ENCODE measurements around the gene SPN.
"Not testable (repeated sequence)": the region's sequence is repeated elsewhere in the genome, so short reads cannot be mapped to it uniquely, and the experiment has no call there.

SPN gene

DNA sequence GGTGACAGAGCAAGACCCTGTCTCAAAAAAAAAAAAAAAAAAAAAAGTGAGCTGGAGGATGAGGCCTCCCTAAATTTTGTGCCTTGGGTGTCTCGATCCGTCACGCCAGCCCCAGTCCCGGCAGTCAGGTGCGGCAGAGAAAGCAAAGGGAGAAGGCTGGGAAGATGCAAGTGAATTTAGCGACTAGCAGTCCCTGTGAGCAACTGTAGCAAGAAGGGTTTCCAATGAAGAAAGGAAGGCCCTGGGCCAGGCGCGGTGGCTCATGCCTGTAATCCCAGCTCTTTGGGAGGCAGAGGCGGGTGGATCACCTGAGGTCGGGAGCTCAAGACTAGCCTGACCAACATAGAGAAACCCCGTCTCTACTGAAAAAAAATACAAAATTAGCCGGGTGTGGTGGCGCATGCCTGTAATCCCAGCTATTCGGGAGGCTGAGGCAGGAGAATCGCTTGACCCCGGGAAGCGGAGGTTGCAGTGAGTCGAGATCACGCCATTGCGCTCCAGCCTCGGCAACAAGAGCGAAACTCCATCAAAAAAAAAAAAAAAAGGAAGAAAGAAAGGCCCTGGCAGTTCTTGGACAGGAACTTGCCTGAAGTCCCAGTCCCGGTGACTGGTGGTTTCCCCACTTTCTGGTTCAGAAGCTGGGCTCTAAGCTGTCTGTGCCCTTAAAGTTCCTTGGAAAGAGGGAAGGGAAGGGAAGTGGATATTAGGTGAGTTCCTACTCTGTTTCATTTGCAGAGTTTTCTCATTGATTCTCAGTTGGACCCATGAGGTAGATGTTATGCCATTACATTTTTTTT is 14.1 kb downstream of the SPN start:
- no peak for DNase-seq (ENCODE audit: low read depth)

DNA sequence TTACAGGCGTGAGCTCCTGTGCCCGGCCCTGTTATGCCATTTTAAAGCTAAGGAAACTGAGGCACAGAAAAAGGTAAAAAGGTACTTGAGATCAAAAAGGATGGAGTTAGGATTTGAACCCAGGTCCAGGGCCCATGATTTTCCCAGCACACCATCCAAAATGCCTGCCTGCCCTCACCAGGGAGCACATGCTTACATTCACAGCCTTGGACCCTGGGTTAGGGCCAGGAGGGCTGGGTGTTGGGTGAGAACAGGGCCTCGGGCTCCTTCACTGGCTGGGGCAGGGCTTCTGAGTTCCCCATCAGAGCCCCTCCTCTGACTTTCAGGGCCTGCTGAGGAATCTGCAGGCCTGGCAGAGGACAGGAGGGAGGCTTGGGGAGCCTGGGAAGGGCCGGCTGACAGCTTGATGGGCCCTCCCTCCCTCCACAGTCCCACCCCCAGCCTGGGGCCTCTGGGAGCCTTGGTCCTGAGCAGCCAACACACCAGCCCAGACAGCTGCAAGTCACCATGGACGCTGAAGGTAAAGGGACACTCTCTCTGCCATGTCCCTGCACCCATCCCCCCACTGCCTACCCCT is 15.7 kb downstream of the SPN start, which contains the start of gene QPRT:
TSS of gene QPRT (plus strand) at position 490 of the 577 bp plus-strand sequence. CDS start at position 508, 18 bp downstream.
- no peak for DNase-seq (ENCODE audit: low read depth)

- DNase-seq (ENCODE audit: low read depth): no peak
These were observed 17.1 kb downstream of the SPN start for GRCh38 chr16:29680180-29680598.

- no peak for DNase-seq (ENCODE audit: low read depth)
These were observed 20.6 kb downstream of the SPN start for GRCh38 chr16:29683543-29684090.

- DNase-seq (ENCODE audit: low read depth): no peak
These were observed 21.6 kb downstream of the SPN start for GRCh38 chr16:29684679-29685078.

- DNase-seq (ENCODE audit: low read depth): no peak
These were observed 23.8 kb downstream of the SPN start for GRCh38 chr16:29686740-29687332.

DNA sequence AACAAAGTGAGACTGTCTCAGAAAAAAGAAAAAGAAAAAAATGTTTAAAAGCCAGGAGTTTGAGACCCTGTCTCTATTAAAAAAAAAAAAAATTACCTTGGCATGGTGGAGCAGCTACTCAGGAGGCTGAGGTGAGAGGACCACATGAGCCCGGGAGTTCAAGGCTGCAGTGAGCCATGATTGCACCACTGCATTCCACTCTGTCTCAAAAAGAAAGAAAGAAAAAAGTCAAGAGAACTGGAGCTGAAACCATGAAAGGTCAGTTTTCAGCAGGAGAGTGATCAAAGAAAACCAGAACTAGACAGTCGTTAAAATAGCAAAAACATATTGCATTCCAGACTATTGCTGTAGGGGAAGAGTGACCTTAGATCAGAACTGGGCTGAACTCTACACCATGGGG is 24.7 kb downstream of the SPN start:
- no peak for DNase-seq (ENCODE audit: low read depth)

DNA sequence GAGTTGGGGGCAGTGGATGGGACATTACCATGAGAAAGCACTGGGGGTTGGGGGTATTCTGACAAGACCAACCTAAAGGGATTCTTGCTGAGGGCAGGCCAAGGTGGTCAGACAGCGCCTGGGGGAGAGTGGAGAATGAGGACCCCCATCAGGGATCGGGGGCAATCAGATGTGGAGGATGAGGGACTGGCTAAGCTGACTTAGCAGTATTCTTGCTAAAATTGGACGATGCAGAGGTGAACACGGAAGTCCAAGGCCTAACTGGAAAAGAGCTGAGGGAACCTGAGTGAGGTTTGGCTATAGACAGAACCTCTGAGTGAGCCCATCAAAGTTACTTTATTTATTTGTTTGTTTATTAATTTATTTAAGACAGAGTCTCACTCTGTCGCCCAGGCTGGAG is 25.1 kb downstream of the SPN start:
- DNase-seq (ENCODE audit: low read depth): no peak

DNA sequence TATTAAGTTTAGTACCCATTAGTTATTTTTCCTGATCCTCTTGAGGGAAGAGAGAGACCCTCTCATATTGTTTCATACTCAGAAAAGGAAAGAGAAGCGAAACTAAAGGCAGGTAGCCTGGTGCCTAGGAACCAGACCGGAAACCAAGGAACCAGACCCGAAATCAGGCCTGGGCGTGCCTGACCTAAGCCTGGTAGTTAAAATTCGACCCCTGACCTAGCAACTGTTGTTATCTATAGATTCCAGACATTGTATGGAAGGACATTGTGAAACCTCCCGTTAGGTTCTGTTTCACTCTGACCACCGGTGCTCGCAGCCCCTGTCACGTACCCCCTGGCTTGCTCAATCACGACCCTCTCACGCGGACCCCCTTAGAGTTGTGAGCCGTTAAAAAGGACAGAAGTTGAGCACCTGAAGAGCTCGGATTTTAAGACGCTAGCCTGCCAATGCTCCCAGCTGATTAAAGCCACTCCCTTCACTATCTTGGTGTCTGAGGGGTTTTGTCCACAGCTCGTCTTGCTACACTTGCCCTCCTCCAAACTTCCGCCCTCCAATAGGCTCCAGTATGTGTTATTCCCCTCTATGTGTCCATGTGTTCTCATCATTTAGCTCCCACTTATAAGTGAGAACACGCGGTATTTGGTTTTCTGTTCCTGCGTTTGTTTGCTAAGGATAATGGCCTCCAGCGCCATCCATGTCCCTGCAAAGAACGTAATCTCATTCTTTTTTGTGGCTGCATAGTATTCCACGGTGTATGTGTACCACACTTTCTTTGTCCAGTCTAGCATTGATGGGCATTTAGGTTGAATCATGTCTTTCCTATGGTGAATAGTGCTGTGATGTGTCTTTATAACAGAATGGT is 26.7 kb downstream of the SPN start:
- DNase-seq (ENCODE audit: low read depth): not testable (repeated sequence)

DNA sequence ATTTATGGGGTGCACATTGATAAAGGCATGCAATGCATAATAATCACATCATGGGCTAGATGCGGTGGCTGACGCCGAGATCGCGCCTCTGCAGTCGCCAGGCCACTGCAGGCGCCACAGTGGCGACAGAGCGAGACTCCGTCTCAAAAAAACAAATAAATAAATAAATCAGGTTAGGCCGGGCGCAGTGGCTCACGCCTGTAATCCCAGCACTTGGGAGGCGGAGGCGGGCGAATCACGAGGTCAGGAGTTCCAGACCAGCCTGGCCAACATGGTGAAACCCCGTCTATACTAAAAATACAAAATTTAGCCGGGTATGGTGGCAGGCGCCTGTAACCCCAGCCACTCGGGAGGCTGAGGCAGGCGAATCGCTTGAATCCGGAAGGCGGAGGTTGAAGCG is 29.6 kb downstream of the SPN start:
- DNase-seq (ENCODE audit: low read depth): not testable (repeated sequence)

DNA sequence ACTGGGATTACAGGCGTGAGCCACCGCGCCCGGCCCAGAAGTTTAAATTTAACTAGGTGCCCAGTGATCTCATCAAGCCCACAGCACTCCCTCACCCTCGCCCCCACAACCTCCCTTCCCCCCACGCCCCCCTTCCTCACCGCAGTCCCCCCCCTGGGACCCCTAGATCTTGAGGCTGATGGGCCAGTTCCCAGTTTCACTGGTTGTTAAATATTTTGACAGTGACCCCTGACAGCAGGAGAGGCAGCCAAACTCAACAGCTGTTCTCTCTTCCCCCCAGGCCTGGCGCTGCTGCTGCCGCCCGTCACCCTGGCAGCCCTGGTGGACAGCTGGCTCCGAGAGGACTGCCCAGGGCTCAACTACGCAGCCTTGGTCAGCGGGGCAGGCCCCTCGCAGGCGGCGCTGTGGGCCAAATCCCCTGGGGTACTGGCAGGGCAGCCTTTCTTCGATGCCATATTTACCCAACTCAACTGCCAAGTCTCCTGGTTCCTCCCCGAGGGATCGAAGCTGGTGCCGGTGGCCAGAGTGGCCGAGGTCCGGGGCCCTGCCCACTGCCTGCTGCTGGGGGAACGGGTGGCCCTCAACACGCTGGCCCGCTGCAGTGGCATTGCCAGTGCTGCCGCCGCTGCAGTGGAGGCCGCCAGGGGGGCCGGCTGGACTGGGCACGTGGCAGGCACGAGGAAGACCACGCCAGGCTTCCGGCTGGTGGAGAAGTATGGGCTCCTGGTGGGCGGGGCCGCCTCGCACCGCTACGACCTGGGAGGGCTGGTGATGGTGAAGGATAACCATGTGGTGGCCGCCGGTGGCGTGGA is 31.5 kb downstream of the SPN start:
- no peak for DNase-seq (ENCODE audit: low read depth)

DNA sequence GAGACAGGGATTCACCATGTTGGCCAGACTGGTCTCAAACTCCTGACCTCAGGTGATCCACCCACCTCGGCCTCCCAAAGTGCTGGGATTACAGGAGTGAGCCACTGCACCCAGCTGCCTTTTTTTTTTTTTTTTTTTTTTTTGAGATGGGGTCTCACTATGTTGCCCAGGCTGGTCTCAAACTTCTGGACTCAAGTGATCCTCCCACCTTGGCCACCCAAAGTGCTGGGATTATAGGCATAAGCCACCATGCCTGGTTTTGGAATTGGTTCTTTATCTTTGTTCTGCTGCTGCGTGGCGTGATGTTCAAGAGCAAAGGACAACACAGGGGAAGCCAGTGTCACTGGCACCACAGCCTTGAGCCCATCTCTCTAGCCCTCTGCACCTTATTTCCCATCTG is 32.6 kb downstream of the SPN start:
- DNase-seq (ENCODE audit: low read depth): not testable (repeated sequence)

GRCh38 chr16:29696881-29697331 is 33.9 kb downstream of the SPN start:
- no peak for DNase-seq (ENCODE audit: low read depth)

DNA sequence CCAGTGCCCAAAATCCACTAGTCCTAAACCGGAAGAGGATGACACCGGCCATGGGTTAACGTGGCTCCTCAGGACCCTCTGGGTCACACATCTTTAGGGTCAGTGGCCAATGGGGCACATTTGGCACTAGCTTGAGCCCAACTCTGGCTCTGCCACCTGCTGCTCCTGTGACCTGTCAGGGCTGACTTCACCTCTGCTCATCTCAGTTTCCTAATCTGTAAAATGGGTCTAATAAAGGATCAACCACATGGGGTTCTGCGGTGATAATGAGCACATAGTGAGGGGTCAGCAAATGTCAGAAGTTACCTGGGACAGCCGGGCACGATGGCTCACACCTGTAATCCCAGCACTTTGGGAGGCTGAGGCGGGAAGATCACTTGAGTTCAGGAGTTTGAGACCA is 34.3 kb downstream of the SPN start:
- DNase-seq (ENCODE audit: low read depth): no peak

GRCh38 chr16:29698042-29698441 is 35.0 kb downstream of the SPN start:
- no peak for DNase-seq (ENCODE audit: low read depth)

DNA sequence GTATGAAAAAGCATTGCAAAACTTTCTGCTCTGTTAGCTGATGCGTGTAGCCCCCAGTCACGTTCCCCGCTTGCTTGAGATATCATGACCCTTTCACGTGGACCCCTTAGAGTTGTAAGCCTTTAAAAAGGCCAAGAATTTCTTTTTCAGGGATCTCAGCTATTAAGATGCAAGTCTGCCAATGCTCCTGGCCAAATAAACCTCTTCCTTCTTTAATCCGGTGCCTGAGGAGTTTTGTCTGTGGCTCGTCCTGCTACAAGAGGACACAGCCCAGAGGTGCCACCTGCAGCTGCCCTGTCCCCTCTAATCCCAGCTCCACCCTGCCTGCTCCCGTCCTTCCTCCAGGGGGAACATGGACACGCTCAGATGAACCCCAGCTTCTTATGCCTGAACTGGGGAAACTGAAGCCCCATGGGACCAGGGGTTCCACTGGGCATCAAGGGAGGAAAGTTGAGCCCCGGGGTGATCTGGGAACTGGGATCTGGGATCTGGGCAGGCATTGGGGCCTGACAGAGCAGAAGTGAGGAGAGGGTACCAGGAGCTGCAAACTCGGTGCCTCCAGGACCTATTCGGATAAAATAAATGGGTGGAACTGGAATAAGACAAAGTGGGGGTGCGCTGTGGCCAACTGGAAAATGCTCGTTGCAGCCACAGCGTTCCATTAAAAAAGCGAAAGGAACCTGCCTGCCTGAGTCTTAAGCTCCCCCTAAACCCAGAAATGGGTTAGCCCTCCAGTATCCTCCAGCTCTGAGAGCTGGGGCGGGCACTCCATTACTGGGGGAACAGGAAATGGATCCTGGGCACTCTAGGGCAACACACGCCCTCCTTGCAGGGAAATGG is 35.7 kb downstream of the SPN start:
- no peak for DNase-seq (ENCODE audit: low read depth)

DNA sequence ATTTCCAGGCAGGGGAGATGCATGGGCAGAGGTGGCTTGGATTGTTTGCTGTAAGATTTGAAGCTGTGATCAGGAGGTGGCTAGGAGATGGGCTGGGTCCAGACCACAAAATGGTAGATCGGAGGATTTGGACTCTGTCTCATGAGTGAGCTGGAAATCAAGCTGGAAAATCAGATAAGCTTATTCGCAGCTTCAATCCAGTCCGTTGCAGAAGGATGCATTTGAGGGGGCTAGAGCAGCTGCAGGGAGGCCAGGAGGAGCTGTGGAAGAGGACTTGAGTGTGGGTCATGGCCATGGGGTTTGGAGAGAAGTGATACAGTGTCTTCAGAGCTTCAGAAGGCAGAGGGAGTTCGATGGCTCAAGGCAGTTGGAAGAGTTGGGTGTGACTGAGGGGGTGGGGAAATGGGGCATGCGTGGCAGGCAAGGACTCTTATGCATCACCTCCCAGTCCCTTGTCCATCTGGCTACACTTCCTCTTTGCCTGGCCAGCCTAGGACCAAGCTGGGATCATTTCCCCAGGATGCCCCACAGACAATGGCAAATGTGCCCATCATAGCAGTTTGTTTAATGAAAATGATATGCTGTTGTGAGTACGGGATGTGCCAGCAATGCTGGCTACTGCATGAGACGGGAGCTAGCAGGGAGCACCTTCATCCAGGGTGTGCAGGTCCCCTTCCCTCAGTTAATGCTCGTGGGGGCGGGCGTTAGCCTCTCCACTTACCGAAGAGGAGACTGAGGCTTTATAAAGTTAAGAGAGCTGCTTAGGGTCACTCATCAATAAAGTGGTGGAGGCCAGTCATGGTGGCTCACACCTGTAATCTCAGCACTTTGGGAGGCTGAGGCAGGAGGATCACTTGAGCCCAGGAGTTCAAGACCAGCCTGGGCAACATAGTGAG is 36.5 kb downstream of the SPN start:
- DNase-seq (ENCODE audit: low read depth): no peak

DNA sequence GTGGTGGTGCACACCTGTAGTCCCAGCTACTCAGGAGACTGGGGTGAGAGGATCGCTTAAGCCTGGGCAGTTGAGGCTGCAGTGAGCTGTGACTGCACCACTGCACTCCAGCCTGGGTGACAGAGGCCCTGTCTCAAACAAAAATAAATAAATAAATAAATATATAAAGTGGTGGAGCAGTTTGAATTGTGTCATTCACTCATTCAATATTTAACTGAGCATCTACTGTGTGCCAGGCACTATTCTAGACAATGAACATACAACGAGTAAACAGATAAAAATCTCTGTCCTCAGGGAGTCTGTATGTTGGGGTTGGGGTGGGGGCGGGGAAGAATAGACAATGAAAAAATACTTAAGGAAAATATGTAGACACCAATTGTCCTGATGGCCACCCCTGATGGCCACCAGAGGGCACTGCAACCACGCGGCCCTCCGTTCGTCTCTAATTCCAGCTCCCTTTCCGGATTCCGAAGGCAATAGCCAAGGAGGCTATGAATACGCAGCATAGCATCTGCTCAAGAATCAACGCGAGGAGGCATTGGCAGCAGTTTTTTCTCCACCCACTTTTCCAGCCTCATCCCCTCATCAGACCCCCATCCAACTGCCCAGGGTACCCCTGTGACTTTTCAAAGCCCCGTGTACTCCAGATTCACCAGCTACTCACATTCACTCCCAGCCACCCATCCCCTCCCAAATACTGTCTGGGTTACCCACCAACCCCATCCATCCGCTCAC is 37.4 kb downstream of the SPN start:
- peak; percentile 52 for DNase-seq (ENCODE audit: low read depth)

- DNase-seq (ENCODE audit: low read depth): no peak
These were observed 38.1 kb downstream of the SPN start for GRCh38 chr16:29701214-29701555.

All from stimulated activated CD8-positive, alpha-beta memory T cell treated with anti-CD3 and anti-CD28 coated beads, Interleukin-4, amount 100 ng/mL, for 24 hours (primary cell).